OCI-LY7 (cell line): ENCODE data around the gene ARHGEF16. TPM values are rescaled to one million over a fixed set of nuclear protein-coding genes. Genes with fewer than 3 reads are reported as not detected.

Source experiments
- BruUV-seq: library from RNA; stranded (reverse); fragments of 400-500 nt; replicated peaks from 2 replicates; lab custom pipeline; 2021; lab: Mats Ljungman, UMichigan
- CTCF ChIA-PET: fragments of 300-600 bp; sonication (Branson Sonifier 250); formaldehyde crosslinking; loops from one replicate; lab custom pipeline; 2022; ENCODE audit warnings: antibody characterized with exemption; ENCODE audit not compliant: unreplicated experiment; lab: Charles Lee
- POLR2A ChIA-PET: fragments of 300-600 bp; sonication (Branson Sonifier 250); formaldehyde crosslinking; loops from one replicate; lab custom pipeline; 2022; ENCODE audit warnings: antibody characterized with exemption; lab: Charles Lee
- DNase-seq: peaks from one replicate; pipeline ENCODE4 v3.0.0-alpha.2; 2015; ENCODE audit warnings: low spot score
- H2AFZ ChIP-seq: fragments of 200-600 bp; sonication (generic), shearing (Covaris generic); 2 replicates; pipeline ENCODE4 v1.6.1; 2014; ENCODE audit warnings: mild to moderate bottlenecking, antibody characterized with exemption, low read length, moderate library complexity
- H3K27ac ChIP-seq: fragments of 200-600 bp; sonication (generic); 2 replicates; pipeline ENCODE4 v1.5.1; 2014; ENCODE audit warnings: mixed run types, low read depth, mild to moderate bottlenecking, moderate library complexity, low read length, inconsistent platforms; ENCODE audit not compliant: poor library complexity, severe bottlenecking
- H3K36me3 ChIP-seq: fragments of 200-600 bp; sonication (generic); 2 replicates; pipeline ENCODE4 v1.6.1; 2014; ENCODE audit warnings: mild to moderate bottlenecking, antibody characterized with exemption, low read length, moderate library complexity, mixed read lengths; ENCODE audit not compliant: insufficient read depth
- H3K4me1 ChIP-seq: fragments of 200-600 bp; sonication (generic); 2 replicates; pipeline ENCODE4 v1.5.1; 2014; ENCODE audit warnings: mild to moderate bottlenecking, low read length; ENCODE audit not compliant: insufficient read depth, poor library complexity, severe bottlenecking
- H3K4me2 ChIP-seq: fragments of 200-600 bp; sonication (generic); 2 replicates; pipeline ENCODE4 v1.6.1; 2014; ENCODE audit warnings: mild to moderate bottlenecking, low read length
- H3K4me3 ChIP-seq: fragments of 200-600 bp; sonication (generic); 2 replicates; pipeline ENCODE4 v1.5.1; 2014; ENCODE audit warnings: mild to moderate bottlenecking, low read depth, low read length; ENCODE audit not compliant: poor library complexity, severe bottlenecking
- H3K79me2 ChIP-seq: fragments of 200-600 bp; sonication (generic); 2 replicates; pipeline ENCODE4 v1.6.1; 2016; ENCODE audit warnings: low read depth, mild to moderate bottlenecking, low read length, moderate library complexity, mixed read lengths; ENCODE audit not compliant: insufficient read depth
- H3K9me2 ChIP-seq: fragments of 200-600 bp; sonication (generic); 2 replicates; pipeline ENCODE4 v1.6.1; 2016; ENCODE audit warnings: mild to moderate bottlenecking, low read length, mixed read lengths; ENCODE audit not compliant: insufficient read depth
- H3K9me3 ChIP-seq: fragments of 200-600 bp; sonication (generic); 2 replicates; pipeline ENCODE4 v1.6.1; 2014; ENCODE audit warnings: mild to moderate bottlenecking, mixed run types, low read length, mixed read lengths
- H4K20me1 ChIP-seq: fragments of 200-600 bp; sonication (generic); 2 replicates; pipeline ENCODE4 v1.6.1; 2014; ENCODE audit warnings: mild to moderate bottlenecking, antibody characterized with exemption, low read length, moderate library complexity, mixed read lengths; ENCODE audit not compliant: insufficient read depth
- CTCF ChIP-seq: fragments of 200-600 bp; sonication (generic); conservative IDR thresholded peaks from 2 replicates; pipeline ENCODE4 v1.5.1; 2014; ENCODE audit warnings: mild to moderate bottlenecking, antibody characterized with exemption, low read length, moderate library complexity, mixed read lengths
- EZH2phosphoT487 ChIP-seq: fragments of 200-600 bp; sonication (generic); IDR thresholded peaks from 2 replicates; pipeline ENCODE4 v1.6.1; 2018; ENCODE audit warnings: low read depth, borderline replicate concordance, mild to moderate bottlenecking, mixed run types, antibody characterized with exemption, low read length, moderate library complexity, mixed read lengths
- intact Hi-C: fragments of 100-400 bp; cut with micrococcal nuclease; formaldehyde crosslinking; loops from one replicate; pipeline ENCODE4 v1.10.0; 2022; ENCODE audit not compliant: unreplicated experiment
- total RNA-seq, 2 experiments: library from RNA; depleted of rRNA in 1 of 2; stranded (reverse); fragments of >200 nt in 1 of 2; shearing (Covaris generic) in 1 of 2; gene quantifications; 2 replicates each; pipeline ENCODE4 v1.2.3, GENCODE V29; 2014 to 2022

Gene ARHGEF16
- total RNA-seq, 2 experiments from 2014 or later = not detected

GRCh38 chr1:3408751-3409266, 45.7 kb upstream of the ARHGEF16 start:
- Histone ChIP-seq H2AFZ (no peak overlapping the region), H3K9me2 (no peaks in the 10 kb centered on the region), H3K27ac (no peak overlapping the region), H3K4me2 (no peak overlapping the region), H3K4me3 (no peak overlapping the region), H3K36me3 (no peaks in the 10 kb centered on the region), H4K20me1 (no peaks in the 10 kb centered on the region), H3K9me3 (no peaks in the 10 kb centered on the region), H3K4me1 (no peaks in the 10 kb centered on the region), H3K79me2 (no peaks in the 10 kb centered on the region)
- intact Hi-C loops = no loop called here
- CTCF ChIA-PET = no interaction called here
- TF ChIP-seq EZH2phosphoT487 = no peak
- TF ChIP-seq CTCF = no peak
- DNase-seq = no peak
- POLR2A ChIA-PET = no interaction called here
- no TSS peak for BruUV-seq

- H3K36me3 ChIP-seq = no peaks in the 10 kb centered on the region
- H3K27ac ChIP-seq = no peak overlapping the region
- ChIA-PET CTCF (no interaction called here), POLR2A (no interaction called here)
- H2AFZ ChIP-seq = no peak overlapping the region
- DNase-seq = no peak
- H3K4me1 ChIP-seq = no peaks in the 10 kb centered on the region
- no peak overlapping the region for H3K4me3 ChIP-seq
- H3K4me2 ChIP-seq = no peak overlapping the region
- H4K20me1 ChIP-seq = no peaks in the 10 kb centered on the region
- no peaks in the 10 kb centered on the region for H3K79me2 ChIP-seq
- H3K9me3 ChIP-seq = no peaks in the 10 kb centered on the region
- intact Hi-C loops = no loop called here
- TF ChIP-seq CTCF (no peak), EZH2phosphoT487 (no peak)
- no TSS peak for BruUV-seq
- H3K9me2 ChIP-seq = no peaks in the 10 kb centered on the region
These were observed 44.9 kb upstream of the ARHGEF16 start for GRCh38 chr1:3409366-3410141.
